GM04503 (cell line): ENCODE data around the gene ZC3HAV1.

Experiments
- DNase-seq: peaks from one replicate; pipeline ENCODE4 v3.0.0-alpha.2; 2012; ENCODE audit warnings: low read depth

Gene ZC3HAV1

GRCh38 chr7:139016931-139017511 is 92.5 kb downstream of the ZC3HAV1 start:
- no peak for DNase-seq

- DNase-seq = no peak
These were observed 98.1 kb downstream of the ZC3HAV1 start for GRCh38 chr7:139011373-139011772.

- no peak for DNase-seq
These were observed 105.0 kb downstream of the ZC3HAV1 start for GRCh38 chr7:139004321-139005090.

GRCh38 chr7:138999414-138999813 is 110.1 kb downstream of the ZC3HAV1 start:
- DNase-seq = no peak
